Osteocyte (in vitro differentiated cells): ENCODE measurements around the gene DENND6B. TPM values are rescaled to one million over a fixed set of nuclear protein-coding genes. Genes with fewer than 3 reads are reported as not detected.

ENCODE experiments used
- DNase-seq: peaks from one replicate; pipeline ENCODE4 v3.0.0; 2021; ENCODE audit warnings: mixed read lengths; ENCODE audit not compliant: unreplicated experiment; ENCODE audit errors: extremely low spot score
- H3K27ac Mint-ChIP-seq: one replicate; pipeline ENCODE4 v1.8.0; 2021; ENCODE audit warnings: mild to moderate bottlenecking, mixed read lengths; ENCODE audit not compliant: unreplicated experiment
- H3K27me3 Mint-ChIP-seq: one replicate; pipeline ENCODE4 v1.8.0; 2021; ENCODE audit warnings: mixed read lengths; ENCODE audit not compliant: unreplicated experiment
- H3K36me3 Mint-ChIP-seq: one replicate; pipeline ENCODE4 v1.8.0; 2021; ENCODE audit warnings: mixed read lengths; ENCODE audit not compliant: unreplicated experiment
- H3K4me1 Mint-ChIP-seq: one replicate; pipeline ENCODE4 v1.8.0; 2021; ENCODE audit warnings: mixed read lengths; ENCODE audit not compliant: unreplicated experiment
- H3K4me3 Mint-ChIP-seq: one replicate; pipeline ENCODE4 v1.8.0; 2021; ENCODE audit warnings: mild to moderate bottlenecking, moderate library complexity, mixed read lengths; ENCODE audit not compliant: unreplicated experiment
- H3K9me3 Mint-ChIP-seq: one replicate; pipeline ENCODE4 v1.8.0; 2021; ENCODE audit warnings: mixed read lengths; ENCODE audit not compliant: unreplicated experiment
- CTCF ChIP-seq: fragments of 200-600 bp; sonication (generic); IDR thresholded peaks from 2 replicates; pipeline ENCODE4 v1.5.0; 2021; ENCODE audit warnings: antibody characterized with exemption, mild to moderate bottlenecking, moderate library complexity
- total RNA-seq: library from RNA; stranded (reverse); gene quantifications from 2 replicates; pipeline ENCODE4 v1.2.1, GENCODE V29; 2021

Gene DENND6B
- total RNA-seq, 1 donor from 2014 or later, result 10.8 TPM

GRCh38 chr22:50357222-50357621 lies 30.4 kb upstream of the DENND6B start:
- DNase-seq, result no peak
- Mint-ChIP-seq H3K4me1 (no peaks in the 10 kb centered on the region), H3K27me3 (no peaks in the 10 kb centered on the region), H3K27ac (peak overlapping the region; percentile 58), H3K9me3 (no peaks in the 10 kb centered on the region), H3K4me3 (no peak overlapping the region), H3K36me3 (peaks cover 12% of the 10 kb centered on the region)
- no peak for TF ChIP-seq CTCF

DNA sequence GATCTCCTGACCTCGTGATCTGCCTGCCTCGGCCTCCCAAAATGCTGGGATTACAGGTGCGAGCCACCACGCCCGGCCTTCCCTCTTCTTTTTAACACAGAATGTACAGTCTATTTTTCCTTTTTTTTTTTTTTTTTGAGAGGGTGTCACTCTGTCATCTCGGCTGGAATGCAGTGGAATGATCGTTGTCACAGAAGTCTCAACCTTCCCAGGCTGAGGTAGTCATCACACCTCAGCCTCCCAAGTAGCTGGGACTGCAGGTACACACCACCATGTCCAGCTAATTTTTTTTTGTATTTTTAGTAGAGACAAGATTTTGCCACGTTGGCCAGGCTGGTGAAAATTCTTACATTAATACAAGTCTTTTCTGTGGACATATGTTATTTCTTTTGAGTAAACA lies 29.4 kb upstream of the DENND6B start:
- peaks cover 12% of the 10 kb centered on the region for H3K36me3 Mint-ChIP-seq
- no peak overlapping the region for H3K4me3 Mint-ChIP-seq
- H3K27ac Mint-ChIP-seq, result no peak overlapping the region
- no peaks in the 10 kb centered on the region for H3K27me3 Mint-ChIP-seq
- no peak for DNase-seq
- TF ChIP-seq CTCF, result no peak
- no peaks in the 10 kb centered on the region for H3K4me1 Mint-ChIP-seq
- no peaks in the 10 kb centered on the region for H3K9me3 Mint-ChIP-seq

GRCh38 chr22:50348058-50348457 lies 21.2 kb upstream of the DENND6B start:
- Mint-ChIP-seq H3K27ac (no peak overlapping the region), H3K36me3 (peaks cover under 1% of the 10 kb centered on the region), H3K9me3 (no peaks in the 10 kb centered on the region), H3K4me3 (no peak overlapping the region), H3K27me3 (no peaks in the 10 kb centered on the region), H3K4me1 (peaks cover 1% of the 10 kb centered on the region)
- no peak for DNase-seq
- no peak for TF ChIP-seq CTCF

GRCh38 chr22:50347157-50347556 lies 20.3 kb upstream of the DENND6B start:
- H3K36me3 Mint-ChIP-seq, result no peaks in the 10 kb centered on the region
- H3K4me1 Mint-ChIP-seq, result peaks cover 6% of the 10 kb centered on the region
- H3K9me3 Mint-ChIP-seq, result no peaks in the 10 kb centered on the region
- H3K4me3 Mint-ChIP-seq, result no peak overlapping the region
- no peaks in the 10 kb centered on the region for H3K27me3 Mint-ChIP-seq
- no peak overlapping the region for H3K27ac Mint-ChIP-seq
- no peak for DNase-seq
- TF ChIP-seq CTCF, result no peak

DNA sequence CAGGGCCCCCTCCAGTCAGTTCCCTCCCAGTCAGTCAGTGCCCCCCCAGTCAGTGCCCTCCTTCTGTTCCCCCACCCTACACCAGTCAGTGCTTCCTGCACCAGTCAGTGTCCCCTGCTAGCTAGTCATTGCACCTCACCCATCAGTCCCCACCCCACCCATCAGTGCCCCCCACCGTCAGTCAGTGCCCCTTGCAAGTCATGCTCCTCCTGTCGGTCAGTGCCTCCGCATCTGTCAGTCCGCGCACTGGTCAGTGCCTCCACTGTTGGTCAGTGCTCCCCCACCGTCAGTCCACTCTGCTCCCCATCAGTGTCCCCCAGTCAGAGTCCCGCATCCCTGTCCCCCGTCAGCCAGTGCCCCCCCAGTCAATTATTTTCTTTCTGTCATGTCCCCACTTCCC lies 19.7 kb upstream of the DENND6B start:
- peaks cover 7% of the 10 kb centered on the region for H3K4me1 Mint-ChIP-seq
- H3K36me3 Mint-ChIP-seq, result no peaks in the 10 kb centered on the region
- no peaks in the 10 kb centered on the region for H3K27me3 Mint-ChIP-seq
- H3K4me3 Mint-ChIP-seq, result no peak overlapping the region
- DNase-seq, result no peak
- H3K9me3 Mint-ChIP-seq, result no peaks in the 10 kb centered on the region
- no peak for TF ChIP-seq CTCF
- no peak overlapping the region for H3K27ac Mint-ChIP-seq
